Vagina (tissue), 2 donors: ENCODE results near the gene AJM1.

Experiments
- POLR2A ChIP-seq, 2 donors: fragments of 450-650 bp; IDR thresholded peaks; one replicate each; pipeline ENCODE4 v1.6.1; 2017; ENCODE audit warnings: antibody characterized with exemption in 2 of 2, mild to moderate bottlenecking in 2 of 2, moderate library complexity in 2 of 2
- POLR2AphosphoS5 ChIP-seq, 2 donors: sonication (generic); formaldehyde crosslinking; IDR thresholded peaks; one replicate each; pipeline ENCODE4 v1.9.0; 2017; ENCODE audit warnings: antibody characterized with exemption in 2 of 2, mild to moderate bottlenecking in 2 of 2, low read depth in 1 of 2; ENCODE audit not compliant: insufficient read depth in 1 of 2
- TF ChIP-seq, protein P1 (sequence below), 3 experiments: fragments of 450-650 bp in 2 of 3; fragments of 200-600 bp in 1 of 3; sonication (generic) in 1 of 3; IDR thresholded peaks; one replicate each; pipeline ENCODE4 v1.5.1; 2017 to 2019; ENCODE audit warnings: antibody characterized with exemption in 3 of 3, mild to moderate bottlenecking in 2 of 3, moderate library complexity in 2 of 3

DNA sequence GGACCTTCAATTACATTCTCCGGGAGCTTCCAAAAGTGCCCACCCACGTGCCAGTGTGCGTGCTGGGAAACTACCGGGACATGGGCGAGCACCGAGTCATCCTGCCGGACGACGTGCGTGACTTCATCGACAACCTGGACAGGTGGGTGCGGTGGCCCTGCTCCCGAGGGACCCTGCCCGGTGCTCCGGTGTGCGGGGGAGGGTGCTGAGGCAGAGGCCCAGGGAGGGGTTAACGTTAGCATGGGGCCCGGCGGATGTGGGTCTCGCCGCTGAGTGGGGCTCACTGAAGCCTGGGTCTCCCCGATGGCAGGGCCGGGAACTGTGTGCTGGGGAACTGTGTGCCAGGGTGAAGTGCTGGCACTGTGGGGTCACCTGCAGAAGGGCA, 10.6 kb upstream of the AJM1 start:
- TF ChIP-seq, protein P1, sequence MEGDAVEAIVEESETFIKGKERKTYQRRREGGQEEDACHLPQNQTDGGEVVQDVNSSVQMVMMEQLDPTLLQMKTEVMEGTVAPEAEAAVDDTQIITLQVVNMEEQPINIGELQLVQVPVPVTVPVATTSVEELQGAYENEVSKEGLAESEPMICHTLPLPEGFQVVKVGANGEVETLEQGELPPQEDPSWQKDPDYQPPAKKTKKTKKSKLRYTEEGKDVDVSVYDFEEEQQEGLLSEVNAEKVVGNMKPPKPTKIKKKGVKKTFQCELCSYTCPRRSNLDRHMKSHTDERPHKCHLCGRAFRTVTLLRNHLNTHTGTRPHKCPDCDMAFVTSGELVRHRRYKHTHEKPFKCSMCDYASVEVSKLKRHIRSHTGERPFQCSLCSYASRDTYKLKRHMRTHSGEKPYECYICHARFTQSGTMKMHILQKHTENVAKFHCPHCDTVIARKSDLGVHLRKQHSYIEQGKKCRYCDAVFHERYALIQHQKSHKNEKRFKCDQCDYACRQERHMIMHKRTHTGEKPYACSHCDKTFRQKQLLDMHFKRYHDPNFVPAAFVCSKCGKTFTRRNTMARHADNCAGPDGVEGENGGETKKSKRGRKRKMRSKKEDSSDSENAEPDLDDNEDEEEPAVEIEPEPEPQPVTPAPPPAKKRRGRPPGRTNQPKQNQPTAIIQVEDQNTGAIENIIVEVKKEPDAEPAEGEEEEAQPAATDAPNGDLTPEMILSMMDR (IDR thresholded peaks at IDR 0.05): no peak
- TF ChIP-seq POLR2A (IDR thresholded peaks at IDR 0.05) (no peak), POLR2AphosphoS5 (IDR thresholded peaks at IDR 0.05; ENCODE audit: insufficient read depth in 1 of 2, low read depth in 1 of 2) (no peak)
